ENCODE measurements around the gene ARRB1. TPM values are rescaled to one million over a fixed set of nuclear protein-coding genes. Genes with fewer than 3 reads are reported as not detected.

ARRB1 gene
- total RNA-seq, 1 experiment from 2014 or later: 116 TPM

DNA sequence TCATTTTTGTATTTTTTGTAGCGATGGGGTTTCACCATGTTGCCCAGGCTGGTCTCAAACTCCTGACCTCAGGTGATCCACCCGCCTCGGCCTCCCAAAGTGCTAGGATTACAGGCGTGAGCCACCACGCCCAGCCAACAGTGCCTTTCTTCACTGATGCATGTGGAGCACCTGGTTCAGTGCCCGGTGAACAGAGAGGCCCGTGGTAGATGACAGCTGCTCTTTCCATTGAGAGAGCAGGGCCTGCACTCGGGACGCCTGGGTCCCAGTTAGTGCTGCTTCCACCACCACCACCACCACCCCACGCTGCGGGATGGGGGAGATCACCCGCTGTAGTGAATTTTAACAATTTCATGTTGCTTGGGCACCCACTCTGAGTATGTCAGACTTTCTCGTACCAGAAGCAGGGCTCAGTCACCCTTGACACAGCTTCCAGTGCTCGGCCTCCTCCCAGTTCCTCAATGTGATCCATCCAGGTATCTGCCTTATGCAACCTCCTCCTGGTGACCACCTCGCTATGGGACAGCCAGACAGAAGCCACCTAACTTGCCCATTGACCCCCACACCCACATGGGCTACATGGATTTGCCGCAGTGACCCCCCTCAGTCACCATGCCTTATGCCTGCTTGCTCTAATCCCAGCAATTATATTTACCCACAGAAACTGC lies 36.6 kb downstream of the ARRB1 start:
- peaks cover 19% of the 10 kb centered on the region for H3K4me1 ChIP-seq

DNA sequence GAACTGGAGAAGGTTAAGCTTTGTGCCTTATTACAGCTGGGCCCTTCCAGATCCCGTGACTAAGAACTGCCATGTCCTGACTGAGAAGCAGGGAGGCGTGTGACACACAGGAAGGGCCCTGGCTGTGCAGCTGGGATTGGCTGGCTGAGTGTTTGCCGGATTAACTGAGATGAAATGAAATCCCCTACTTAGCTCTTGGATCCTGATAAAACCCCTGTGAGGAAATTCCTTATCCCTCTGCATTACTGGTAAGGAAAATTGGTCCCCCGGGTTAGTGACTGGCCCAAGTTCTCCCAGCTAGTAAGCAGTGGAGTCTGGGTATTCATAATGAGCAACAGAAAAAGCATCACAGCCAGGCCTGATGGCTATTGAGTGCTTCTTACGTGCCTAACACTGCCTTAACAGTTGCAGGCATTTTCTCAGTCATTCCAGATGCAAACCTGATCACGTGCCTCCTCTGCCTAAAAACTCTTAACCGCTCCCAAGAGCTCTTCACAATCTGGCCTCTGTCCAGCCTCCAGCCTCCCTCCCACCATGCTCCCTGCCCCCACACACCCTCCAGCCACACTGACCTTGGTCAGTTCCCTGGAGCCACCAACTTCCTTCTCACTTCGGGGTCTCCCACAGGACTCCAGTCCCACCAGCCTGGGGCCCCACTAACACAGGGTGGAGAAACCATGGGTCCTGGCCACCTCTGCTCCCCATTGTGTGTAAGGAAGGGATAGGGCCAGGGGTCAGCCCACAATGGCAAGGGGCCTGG lies 37.8 kb downstream of the ARRB1 start:
- TF ChIP-seq, protein P1, sequence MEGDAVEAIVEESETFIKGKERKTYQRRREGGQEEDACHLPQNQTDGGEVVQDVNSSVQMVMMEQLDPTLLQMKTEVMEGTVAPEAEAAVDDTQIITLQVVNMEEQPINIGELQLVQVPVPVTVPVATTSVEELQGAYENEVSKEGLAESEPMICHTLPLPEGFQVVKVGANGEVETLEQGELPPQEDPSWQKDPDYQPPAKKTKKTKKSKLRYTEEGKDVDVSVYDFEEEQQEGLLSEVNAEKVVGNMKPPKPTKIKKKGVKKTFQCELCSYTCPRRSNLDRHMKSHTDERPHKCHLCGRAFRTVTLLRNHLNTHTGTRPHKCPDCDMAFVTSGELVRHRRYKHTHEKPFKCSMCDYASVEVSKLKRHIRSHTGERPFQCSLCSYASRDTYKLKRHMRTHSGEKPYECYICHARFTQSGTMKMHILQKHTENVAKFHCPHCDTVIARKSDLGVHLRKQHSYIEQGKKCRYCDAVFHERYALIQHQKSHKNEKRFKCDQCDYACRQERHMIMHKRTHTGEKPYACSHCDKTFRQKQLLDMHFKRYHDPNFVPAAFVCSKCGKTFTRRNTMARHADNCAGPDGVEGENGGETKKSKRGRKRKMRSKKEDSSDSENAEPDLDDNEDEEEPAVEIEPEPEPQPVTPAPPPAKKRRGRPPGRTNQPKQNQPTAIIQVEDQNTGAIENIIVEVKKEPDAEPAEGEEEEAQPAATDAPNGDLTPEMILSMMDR (IDR thresholded peaks at IDR 0.05; ENCODE audit: insufficient read depth in 1 of 2, low read depth in 1 of 2, low read length in 1 of 2, severe bottlenecking in 1 of 2, unreplicated experiment in 1 of 2): no peak
- CTCF ChIA-PET: interaction anchor here (0.5 kb wide), 1 partner anchor 52 kb away, joined by 3 read pairs; no protein-coding TSS in a partner anchor

More for the DNA sequence above, 36.6 kb downstream of the ARRB1 start:
- intact Hi-C loops (cut with micrococcal nuclease; ENCODE audit: unreplicated experiment): no loop called here
- peaks cover 35% of the 10 kb centered on the region for H3K4me1 Mint-ChIP-seq (ENCODE audit: low read depth, unreplicated experiment)
- Histone ChIP-seq H3K36me3 (ENCODE audit: control insufficient read depth, insufficient read depth, low read length) (no peaks in the 10 kb centered on the region), H3K9me3 (no peaks in the 10 kb centered on the region), H3K4me3 (ENCODE audit: low read depth, low read length) (no peak overlapping the region), H3K27me3 (replicated peaks; ENCODE audit: control insufficient read depth, insufficient read depth, low read length) (no peaks in the 10 kb centered on the region)
- peaks cover 7% of the 10 kb centered on the region for H3K36me3 Mint-ChIP-seq (ENCODE audit: insufficient read depth, unreplicated experiment)
- DNase-seq: no peak
- H3K27me3 Mint-ChIP-seq (ENCODE audit: insufficient read depth, unreplicated experiment): no peaks in the 10 kb centered on the region
- ChIA-PET CTCF (no interaction called here), POLR2A (no interaction called here)
- no peaks in the 10 kb centered on the region for H3K9me3 Mint-ChIP-seq (ENCODE audit: unreplicated experiment)
- H3K4me3 Mint-ChIP-seq (ENCODE audit: unreplicated experiment): no peak overlapping the region
- TF ChIP-seq, protein P1 (IDR thresholded peaks at IDR 0.05; ENCODE audit: insufficient read depth in 1 of 2, low read depth in 1 of 2, low read length in 1 of 2, severe bottlenecking in 1 of 2, unreplicated experiment in 1 of 2): no peak
- no peak overlapping the region for H3K27ac Mint-ChIP-seq (ENCODE audit: unreplicated experiment)
- no TSS peak for BruUV-seq (replicated peaks)

GRCh38 chr11:75312346-75312745 lies 39.1 kb downstream of the ARRB1 start:
- Histone ChIP-seq H3K9me3 (no peaks in the 10 kb centered on the region), H3K27me3 (replicated peaks; ENCODE audit: control insufficient read depth, insufficient read depth, low read length) (no peaks in the 10 kb centered on the region), H3K36me3 (ENCODE audit: control insufficient read depth, insufficient read depth, low read length) (no peaks in the 10 kb centered on the region), H3K4me3 (ENCODE audit: low read depth, low read length) (no peak overlapping the region), H3K4me1 (peaks cover 10% of the 10 kb centered on the region)
- H3K9me3 Mint-ChIP-seq (ENCODE audit: unreplicated experiment): no peaks in the 10 kb centered on the region
- TF ChIP-seq, protein P1 (IDR thresholded peaks at IDR 0.05; ENCODE audit: insufficient read depth in 1 of 2, low read depth in 1 of 2, low read length in 1 of 2, severe bottlenecking in 1 of 2, unreplicated experiment in 1 of 2): no peak
- intact Hi-C loops (cut with micrococcal nuclease; ENCODE audit: unreplicated experiment): no loop called here
- DNase-seq: no peak
- peaks cover 26% of the 10 kb centered on the region for H3K4me1 Mint-ChIP-seq (ENCODE audit: low read depth, unreplicated experiment)
- H3K4me3 Mint-ChIP-seq (ENCODE audit: unreplicated experiment): no peak overlapping the region
- ChIA-PET CTCF (no interaction called here), POLR2A (no interaction called here)
- BruUV-seq (replicated peaks): no TSS peak
- H3K27ac Mint-ChIP-seq (ENCODE audit: unreplicated experiment): peak overlapping the region; percentile 70
- peaks cover 7% of the 10 kb centered on the region for H3K36me3 Mint-ChIP-seq (ENCODE audit: insufficient read depth, unreplicated experiment)
- H3K27me3 Mint-ChIP-seq (ENCODE audit: insufficient read depth, unreplicated experiment): no peaks in the 10 kb centered on the region

More for the DNA sequence above, 37.8 kb downstream of the ARRB1 start:
- Histone ChIP-seq H3K4me3 (ENCODE audit: low read depth, low read length) (no peak overlapping the region), H3K27me3 (replicated peaks; ENCODE audit: control insufficient read depth, insufficient read depth, low read length) (no peaks in the 10 kb centered on the region), H3K36me3 (ENCODE audit: control insufficient read depth, insufficient read depth, low read length) (no peaks in the 10 kb centered on the region), H3K9me3 (no peaks in the 10 kb centered on the region), H3K4me1 (peaks cover 10% of the 10 kb centered on the region)
- Mint-ChIP-seq H3K27me3 (ENCODE audit: insufficient read depth, unreplicated experiment) (no peaks in the 10 kb centered on the region), H3K4me1 (ENCODE audit: low read depth, unreplicated experiment) (peaks cover 26% of the 10 kb centered on the region), H3K36me3 (ENCODE audit: insufficient read depth, unreplicated experiment) (peaks cover 7% of the 10 kb centered on the region), H3K4me3 (ENCODE audit: unreplicated experiment) (no peak overlapping the region), H3K27ac (ENCODE audit: unreplicated experiment) (peak overlapping the region; percentile 65), H3K9me3 (ENCODE audit: unreplicated experiment) (no peaks in the 10 kb centered on the region)
- BruUV-seq (replicated peaks): no TSS peak
- no peak for DNase-seq
- intact Hi-C loops (cut with micrococcal nuclease; ENCODE audit: unreplicated experiment): no loop called here
- POLR2A ChIA-PET: no interaction called here

Measured in Caco-2 (cell line).